Thymus (tissue), 11 donors: Measurements from ENCODE around the gene PLA2R1. TPM values are rescaled to one million over a fixed set of nuclear protein-coding genes. Genes with fewer than 3 reads are reported as not detected.
"Not testable (repeated sequence)": the region's sequence is repeated elsewhere in the genome, so short reads cannot be mapped to it uniquely, and the experiment has no call there.

Experiments used
- DNase-seq, 9 donors: peaks; one replicate each; pipeline ENCODE4 v3.0.0-alpha.2; 2013; ENCODE audit warnings: low spot score in 9 of 9, low read depth in 6 of 9, missing footprints in 1 of 9
- H3K27ac ChIP-seq, 2 donors: one replicate each; pipeline ENCODE4 v1.5.1; 2013; ENCODE audit warnings: control low read depth in 1 of 2, low read depth in 1 of 2, low read length in 1 of 2, mild to moderate bottlenecking in 1 of 2, moderate library complexity in 1 of 2
- H3K27me3 ChIP-seq, 2 donors: one replicate each; pipeline ENCODE4 v1.5.1; 2013; ENCODE audit warnings: low read length in 1 of 2; ENCODE audit not compliant: control insufficient read depth in 2 of 2, insufficient read depth in 1 of 2
- H3K36me3 ChIP-seq, 2 donors: one replicate each; pipeline ENCODE4 v1.5.1; 2013; ENCODE audit warnings: low read length in 1 of 2, mild to moderate bottlenecking in 1 of 2, moderate library complexity in 1 of 2; ENCODE audit not compliant: control insufficient read depth in 2 of 2, insufficient read depth in 2 of 2
- H3K4me1 ChIP-seq, 2 donors: one replicate each; pipeline ENCODE4 v1.5.1; 2013; ENCODE audit warnings: low read length in 2 of 2; ENCODE audit not compliant: control insufficient read depth in 2 of 2, insufficient read depth in 2 of 2
- H3K4me3 ChIP-seq, 2 donors: one replicate each; pipeline ENCODE4 v1.5.1; 2013; ENCODE audit warnings: low read length in 2 of 2, control low read depth in 1 of 2, mild to moderate bottlenecking in 1 of 2
- H3K9me3 ChIP-seq, 2 donors: one replicate each; pipeline ENCODE4 v1.5.1; 2013; ENCODE audit warnings: low read length in 1 of 2, mild to moderate bottlenecking in 1 of 2; ENCODE audit not compliant: control insufficient read depth in 2 of 2, insufficient read depth in 1 of 2
- WGBS: extraction: QIAGEN DNeasy Blood & Tissue Kit; methylation state at CpG from one replicate; pipeline ENCODE4 v1.1.7; 2013; 5-methylcytosine and 5-hydroxymethylcytosine counted together
- polyA plus RNA-seq: library from polyadenylated mRNA; stranded (reverse); fragments of 200-250 nt; gene quantifications from one replicate; pipeline ENCODE4 v1.2.3, GENCODE V29; 2013
- total RNA-seq: library from RNA; stranded (reverse); fragments of 120-200 nt; gene quantifications from one replicate; pipeline ENCODE4 v1.2.4, GENCODE V29; 2013
- donor health status: healthy.

PLA2R1 gene
- total and polyA plus RNA-seq, 2 donors: 0.90 to 2.7 TPM

- Histone ChIP-seq H3K27me3 (no peaks in the 10 kb centered on the region), H3K9me3 (no peaks in the 10 kb centered on the region), H3K4me1 (no peaks in the 10 kb centered on the region), H3K4me3 (no peak overlapping the region), H3K27ac (no peak overlapping the region), H3K36me3 (no peaks in the 10 kb centered on the region)
- no peak for DNase-seq
Measured at GRCh38 chr2:159984034-159984433, 78.4 kb downstream of the PLA2R1 start.

DNA sequence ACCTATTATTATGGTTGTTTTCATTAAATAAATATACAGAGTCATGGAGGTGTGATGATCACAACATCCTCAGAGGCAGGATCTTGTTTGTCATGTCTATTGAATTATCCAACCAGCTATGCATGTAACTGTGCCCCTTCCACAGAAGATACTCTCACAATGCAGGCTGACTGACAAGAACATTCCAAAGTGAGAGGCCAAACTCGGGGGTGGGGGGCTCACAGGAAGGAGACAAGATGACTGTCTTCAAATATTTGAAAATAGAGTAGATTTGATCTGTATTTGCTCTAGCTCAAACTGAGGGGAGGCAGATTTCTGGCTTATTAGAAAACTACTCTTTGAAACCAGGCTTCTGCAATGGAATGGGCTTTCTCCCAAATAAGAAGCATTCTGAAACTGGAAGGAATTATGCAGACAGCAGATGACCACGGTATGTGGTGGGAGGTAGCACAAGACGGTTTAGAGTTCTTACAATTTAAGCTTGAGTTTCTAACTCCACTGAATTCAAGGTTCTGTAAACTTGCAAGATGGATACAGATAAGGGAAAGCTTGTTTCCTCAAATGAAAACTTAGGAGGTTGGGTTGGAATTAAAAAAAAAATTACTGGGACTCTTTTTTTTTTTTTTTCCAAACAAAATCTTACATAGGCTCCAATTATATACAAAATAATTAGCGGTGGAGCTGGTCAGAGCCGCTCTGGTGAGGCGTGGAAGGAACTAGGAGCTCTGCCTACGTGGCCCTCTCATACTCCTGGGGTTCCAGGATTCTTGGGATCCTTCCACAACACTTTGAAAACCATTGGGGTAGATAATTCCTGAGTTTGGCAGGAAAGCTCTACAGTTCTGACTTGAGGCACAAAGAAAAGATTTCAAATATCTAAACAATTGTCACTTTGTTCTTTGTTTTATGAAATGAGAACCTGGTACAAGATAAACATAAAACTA, 79.3 kb downstream of the PLA2R1 start:
- no peaks in the 10 kb centered on the region for H3K27me3 ChIP-seq
- WGBS: 89% methylated on average over 7 of the region's 7 CpGs
- H3K4me1 ChIP-seq: no peaks in the 10 kb centered on the region
- H3K36me3 ChIP-seq: no peaks in the 10 kb centered on the region
- H3K4me3 ChIP-seq: no peak overlapping the region
- H3K9me3 ChIP-seq: no peaks in the 10 kb centered on the region
- DNase-seq: no peak
- H3K27ac ChIP-seq: no peak overlapping the region

GRCh38 chr2:159982270-159982669, 80.1 kb downstream of the PLA2R1 start:
- no peak overlapping the region for H3K4me3 ChIP-seq
- no peaks in the 10 kb centered on the region for H3K9me3 ChIP-seq
- WGBS: 27% methylated on average over 3 of the region's 3 CpGs
- H3K36me3 ChIP-seq: no peaks in the 10 kb centered on the region
- H3K27ac ChIP-seq: no peak overlapping the region
- no peak for DNase-seq
- H3K4me1 ChIP-seq: no peaks in the 10 kb centered on the region
- H3K27me3 ChIP-seq: no peaks in the 10 kb centered on the region

DNA sequence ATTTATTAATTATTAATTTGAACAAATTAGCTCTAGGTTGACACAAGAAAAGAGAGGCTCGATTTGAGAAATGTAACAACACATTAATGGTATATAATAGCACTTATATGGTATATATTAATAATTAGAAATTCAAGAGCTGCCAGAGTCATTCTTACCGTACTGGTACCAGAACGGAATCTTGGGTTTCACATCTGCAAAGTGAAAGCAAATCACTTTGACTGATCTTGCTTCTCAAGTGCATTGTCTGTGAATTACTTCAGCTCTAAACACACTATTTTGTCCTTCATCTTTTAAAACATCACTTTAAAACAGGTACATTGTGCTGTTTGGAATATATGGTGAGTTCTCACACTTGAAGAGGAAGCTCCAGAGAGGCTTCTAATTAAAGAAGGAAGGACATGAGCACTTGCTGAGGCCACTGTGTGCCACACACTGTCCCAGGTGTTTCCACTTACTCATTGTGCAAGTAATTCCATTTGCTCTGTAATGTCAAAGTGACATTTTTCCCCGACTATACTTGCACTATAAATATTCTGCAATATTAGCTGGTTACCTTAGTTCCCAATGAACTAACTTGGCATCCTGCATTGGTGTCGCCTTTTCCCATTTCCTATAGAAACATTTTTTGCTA, 85.8 kb downstream of the PLA2R1 start:
- Histone ChIP-seq H3K27me3 (no peaks in the 10 kb centered on the region), H3K9me3 (no peaks in the 10 kb centered on the region), H3K4me3 (no peak overlapping the region), H3K4me1 (no peaks in the 10 kb centered on the region), H3K36me3 (no peaks in the 10 kb centered on the region), H3K27ac (no peak overlapping the region)
- DNase-seq: no peak
- 79% methylated on average over 5 of the region's 5 CpGs for WGBS

- DNase-seq: no peak
- 97% methylated on average over 1 of the region's 1 CpG for WGBS
- no peaks in the 10 kb centered on the region for H3K9me3 ChIP-seq
Measured at GRCh38 chr2:159973325-159973724, 89.1 kb downstream of the PLA2R1 start.

GRCh38 chr2:159971365-159972152, 90.9 kb downstream of the PLA2R1 start:
- Histone ChIP-seq H3K4me3 (no peak overlapping the region), H3K9me3 (no peaks in the 10 kb centered on the region), H3K27me3 (no peaks in the 10 kb centered on the region), H3K27ac (no peak overlapping the region), H3K36me3 (no peaks in the 10 kb centered on the region), H3K4me1 (no peaks in the 10 kb centered on the region)
- 89% methylated on average over 7 of the region's 7 CpGs for WGBS
- DNase-seq: no peak

More at GRCh38 chr2:159973325-159973724, 89.1 kb downstream of the PLA2R1 start:
- Histone ChIP-seq H3K36me3 (no peaks in the 10 kb centered on the region), H3K4me1 (no peaks in the 10 kb centered on the region), H3K4me3 (no peak overlapping the region), H3K27me3 (no peaks in the 10 kb centered on the region), H3K27ac (no peak overlapping the region)

- not testable (repeated sequence) for H3K4me1 ChIP-seq, DNase-seq, H3K4me3 ChIP-seq, H3K27ac ChIP-seq, H3K36me3 ChIP-seq, H3K9me3 ChIP-seq, H3K27me3 ChIP-seq
- WGBS: 100% methylated on average over 1 of the region's 1 CpG
Measured at GRCh38 chr2:159970548-159970947, 91.9 kb downstream of the PLA2R1 start.

- 18% methylated on average over 2 of the region's 2 CpGs for WGBS
- peak in 5 of 9 donors; percentile 6 to 41 (median 8) for DNase-seq
- Histone ChIP-seq H3K9me3 (no peaks in the 10 kb centered on the region), H3K36me3 (no peaks in the 10 kb centered on the region), H3K4me3 (no peak overlapping the region), H3K27me3 (no peaks in the 10 kb centered on the region), H3K27ac (no peak overlapping the region), H3K4me1 (no peaks in the 10 kb centered on the region)
Measured at GRCh38 chr2:159968279-159968900, 94.0 kb downstream of the PLA2R1 start.
